HG03571 (cell line): ENCODE results near the gene SCGB2A2.

Experiments
- ATAC-seq: cut with Tn5 transposase; IDR thresholded peaks from one replicate; pipeline ENCODE4 v1.9.1; 2021; ENCODE audit not compliant: unreplicated experiment

Gene SCGB2A2

GRCh38 chr11:62269654-62270278, at the start of gene SCGB2A2:
SCGB2A2 (plus strand) TSS chr11:62270158; CDS start chr11:62270217, 59 bp downstream.
- no peak for ATAC-seq

- ATAC-seq, result no peak
Measured at GRCh38 chr11:62221498-62221897, 48.5 kb upstream of the SCGB2A2 start.

GRCh38 chr11:62223095-62223494, 46.9 kb upstream of the SCGB2A2 start:
- ATAC-seq, result no peak

GRCh38 chr11:62233730-62234129, 36.2 kb upstream of the SCGB2A2 start:
- ATAC-seq, result no peak

- ATAC-seq, result no peak
Measured at GRCh38 chr11:62236187-62236586, 33.8 kb upstream of the SCGB2A2 start.

GRCh38 chr11:62237499-62237898, 32.5 kb upstream of the SCGB2A2 start:
- ATAC-seq, result no peak

- ATAC-seq, result no peak
Measured at GRCh38 chr11:62238151-62238550, 31.8 kb upstream of the SCGB2A2 start.

- no peak for ATAC-seq
Measured at GRCh38 chr11:62241095-62241494, 28.9 kb upstream of the SCGB2A2 start.

GRCh38 chr11:62242021-62242420, 27.9 kb upstream of the SCGB2A2 start, which contains the start of gene SCGB1D2:
SCGB1D2 (plus strand) TSS chr11:62242239; CDS start chr11:62242308, 69 bp downstream.
- no peak for ATAC-seq

- no peak for ATAC-seq
Measured at GRCh38 chr11:62245271-62245753, 24.6 kb upstream of the SCGB2A2 start.

GRCh38 chr11:62251698-62252097, 18.3 kb upstream of the SCGB2A2 start:
- no peak for ATAC-seq

GRCh38 chr11:62253999-62254542, 15.9 kb upstream of the SCGB2A2 start:
- no peak for ATAC-seq

GRCh38 chr11:62256281-62256680, 13.7 kb upstream of the SCGB2A2 start:
- no peak for ATAC-seq

- no peak for ATAC-seq
Measured at GRCh38 chr11:62260261-62260953, 9.6 kb upstream of the SCGB2A2 start.

GRCh38 chr11:62264004-62264403, 6.0 kb upstream of the SCGB2A2 start:
- no peak for ATAC-seq

GRCh38 chr11:62266558-62266957, 3.4 kb upstream of the SCGB2A2 start:
- no peak for ATAC-seq

- no peak for ATAC-seq
Measured at GRCh38 chr11:62267050-62267449, 2.9 kb upstream of the SCGB2A2 start.

- ATAC-seq, result no peak
Measured at GRCh38 chr11:62267576-62267975, 2.4 kb upstream of the SCGB2A2 start.

- no peak for ATAC-seq
Measured at GRCh38 chr11:62273284-62273683, 3.3 kb downstream of the SCGB2A2 start.

GRCh38 chr11:62273789-62274275, 3.9 kb downstream of the SCGB2A2 start:
- no peak for ATAC-seq

GRCh38 chr11:62280452-62280851, 10.5 kb downstream of the SCGB2A2 start:
- ATAC-seq, result no peak

GRCh38 chr11:62295504-62295903, 25.5 kb downstream of the SCGB2A2 start:
- no peak for ATAC-seq
